AG10803 (cell line): Measurements from ENCODE around the gene MMP28.

Source experiments
- DNase-seq: peaks from one replicate; pipeline ENCODE4 v3.0.0; 2010; ENCODE audit warnings: low read depth
- H3K4me3 ChIP-seq: 2 replicates; pipeline ENCODE4 v1.5.1; 2011; ENCODE audit warnings: mild to moderate bottlenecking, low read length, control low read depth
- TF ChIP-seq, protein P1 (sequence below): conservative IDR thresholded peaks from 2 replicates; pipeline ENCODE4 v1.5.1; 2011; ENCODE audit warnings: mild to moderate bottlenecking, low read length, control low read depth, inconsistent platforms

Gene MMP28

DNA sequence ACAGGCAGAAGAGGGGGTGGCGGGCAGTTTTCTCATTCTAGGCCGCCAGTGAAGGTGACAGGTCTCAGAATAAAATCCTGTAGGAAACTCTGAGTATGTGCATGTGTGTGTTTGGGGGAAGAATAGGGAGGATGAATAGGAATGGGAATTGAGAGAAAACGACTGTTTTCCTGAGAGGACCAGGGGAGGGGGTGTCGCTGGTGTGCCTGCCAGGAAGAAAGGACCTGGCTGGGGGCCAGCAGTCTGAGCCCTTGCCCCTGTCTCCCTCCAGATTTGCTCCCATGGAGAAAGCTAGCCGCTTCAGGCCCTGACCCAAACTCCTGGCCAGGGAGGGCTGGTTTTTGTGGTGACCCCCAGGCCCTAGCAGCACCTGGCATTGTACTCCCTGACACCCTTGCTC is 20.4 kb downstream of the MMP28 start:
- DNase-seq = no peak
- H3K4me3 ChIP-seq = no peak overlapping the region

DNA sequence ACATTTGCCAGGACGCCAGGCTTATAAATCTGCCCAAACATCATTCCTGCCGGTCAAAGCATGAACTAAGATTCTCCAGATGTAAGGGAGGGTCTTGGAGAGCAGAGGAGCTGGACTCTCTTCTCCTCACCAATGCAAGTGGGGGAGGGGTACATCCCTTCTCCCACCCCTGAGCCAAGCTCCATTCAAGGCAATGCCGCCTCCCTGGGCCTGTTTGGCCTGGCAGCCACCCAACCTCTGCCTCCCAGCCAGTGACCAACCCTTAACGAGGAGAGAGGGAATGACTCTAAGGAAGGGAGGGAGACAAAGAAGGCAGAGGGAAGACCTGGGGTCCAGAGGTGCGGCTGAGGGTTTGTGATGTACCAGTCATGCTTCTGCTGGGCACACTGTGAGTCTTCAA is 20.9 kb downstream of the MMP28 start:
- DNase-seq = no peak
- TF ChIP-seq, protein P1, sequence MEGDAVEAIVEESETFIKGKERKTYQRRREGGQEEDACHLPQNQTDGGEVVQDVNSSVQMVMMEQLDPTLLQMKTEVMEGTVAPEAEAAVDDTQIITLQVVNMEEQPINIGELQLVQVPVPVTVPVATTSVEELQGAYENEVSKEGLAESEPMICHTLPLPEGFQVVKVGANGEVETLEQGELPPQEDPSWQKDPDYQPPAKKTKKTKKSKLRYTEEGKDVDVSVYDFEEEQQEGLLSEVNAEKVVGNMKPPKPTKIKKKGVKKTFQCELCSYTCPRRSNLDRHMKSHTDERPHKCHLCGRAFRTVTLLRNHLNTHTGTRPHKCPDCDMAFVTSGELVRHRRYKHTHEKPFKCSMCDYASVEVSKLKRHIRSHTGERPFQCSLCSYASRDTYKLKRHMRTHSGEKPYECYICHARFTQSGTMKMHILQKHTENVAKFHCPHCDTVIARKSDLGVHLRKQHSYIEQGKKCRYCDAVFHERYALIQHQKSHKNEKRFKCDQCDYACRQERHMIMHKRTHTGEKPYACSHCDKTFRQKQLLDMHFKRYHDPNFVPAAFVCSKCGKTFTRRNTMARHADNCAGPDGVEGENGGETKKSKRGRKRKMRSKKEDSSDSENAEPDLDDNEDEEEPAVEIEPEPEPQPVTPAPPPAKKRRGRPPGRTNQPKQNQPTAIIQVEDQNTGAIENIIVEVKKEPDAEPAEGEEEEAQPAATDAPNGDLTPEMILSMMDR = no peak
- H3K4me3 ChIP-seq = no peak overlapping the region

More for the DNA sequence above, 20.4 kb downstream of the MMP28 start:
- TF ChIP-seq, protein P1 = no peak

DNA sequence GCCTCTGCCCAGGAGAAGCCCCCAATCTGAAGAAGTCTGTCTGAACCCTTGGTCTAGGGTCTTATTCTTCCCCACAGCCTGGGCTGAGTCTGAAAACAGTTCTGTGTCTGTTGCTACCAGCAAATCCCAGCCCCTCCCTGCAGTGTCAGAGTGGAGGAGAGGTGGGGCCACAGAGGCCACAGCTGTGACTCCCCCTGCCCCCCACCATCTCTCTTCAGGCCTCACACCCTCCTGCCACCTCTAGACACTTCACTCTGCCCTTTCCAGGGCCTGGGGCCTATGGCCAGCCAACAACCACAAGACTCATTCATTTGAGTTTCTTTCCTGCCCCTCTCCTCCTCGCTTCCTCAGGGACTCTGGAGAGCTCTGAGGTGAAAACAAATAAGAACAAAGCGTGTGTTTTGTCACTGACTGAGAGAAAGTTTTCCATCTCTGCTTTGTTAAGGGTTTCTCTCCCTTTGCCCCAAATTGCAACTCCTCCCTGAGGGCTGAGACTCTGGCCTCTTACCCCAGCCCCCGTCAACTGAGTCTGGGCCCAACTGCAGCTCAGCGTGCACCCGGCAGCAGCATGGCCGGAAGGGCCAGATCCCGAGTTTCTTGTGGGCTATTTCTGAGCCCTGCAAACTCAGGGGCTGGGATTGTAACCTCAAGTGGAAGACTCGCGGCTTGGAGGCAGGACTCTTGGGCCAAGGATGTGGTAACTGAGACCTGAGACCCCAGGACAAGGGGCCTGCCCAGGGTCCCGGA is 21.6 kb downstream of the MMP28 start:
- DNase-seq = no peak
- TF ChIP-seq, protein P1 = no peak
- no peak overlapping the region for H3K4me3 ChIP-seq

DNA sequence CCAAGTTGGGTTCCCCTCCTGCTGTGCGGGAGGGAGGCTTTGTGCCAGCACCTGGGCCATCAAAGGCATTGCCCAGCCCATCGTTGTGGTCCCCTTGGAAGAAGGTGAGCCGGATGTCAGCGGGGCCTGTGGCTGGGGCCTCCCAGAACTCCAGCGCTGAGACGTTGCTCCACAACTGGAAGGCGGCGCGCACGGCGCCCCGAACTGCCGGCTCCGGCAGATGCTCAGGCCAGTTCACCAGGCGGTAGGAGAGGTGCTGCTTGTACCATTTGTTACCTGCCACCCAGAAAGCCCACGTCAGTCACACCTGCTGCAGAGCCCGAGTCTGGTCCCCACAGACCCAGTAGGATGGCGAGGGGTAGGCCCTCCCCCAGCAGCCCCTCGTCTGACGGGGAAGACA is 22.3 kb downstream of the MMP28 start:
- no peak overlapping the region for H3K4me3 ChIP-seq
- no peak for DNase-seq

DNA sequence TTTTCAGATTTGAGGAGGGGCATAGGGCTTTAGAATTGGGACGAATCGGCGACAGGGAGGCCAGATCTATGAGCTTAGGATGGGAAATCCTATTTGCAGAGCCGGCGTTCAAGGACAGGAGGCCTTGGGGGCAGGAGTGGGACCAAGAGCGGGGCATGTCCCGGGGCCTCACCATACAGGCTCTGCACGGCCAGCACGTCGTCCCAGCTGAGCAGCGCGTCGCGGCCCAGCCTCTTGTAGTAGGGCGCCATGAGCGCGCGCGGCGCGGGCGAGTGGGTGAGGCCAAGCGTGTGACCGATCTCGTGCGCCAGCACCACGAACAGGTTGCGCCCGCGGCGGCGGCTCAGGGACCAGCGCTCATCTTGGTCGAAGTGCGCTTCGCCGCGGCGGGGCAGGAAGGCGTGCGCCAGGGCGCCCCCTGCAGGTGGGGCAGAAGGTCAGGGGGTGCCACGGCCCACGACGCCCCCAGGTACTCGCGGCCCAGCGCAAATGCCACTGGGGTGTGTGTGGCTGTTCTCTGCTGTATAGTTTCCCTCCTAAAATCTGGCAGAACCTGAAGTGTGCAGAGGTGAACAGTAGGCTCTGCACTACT is 25.4 kb downstream of the MMP28 start:
- no peak overlapping the region for H3K4me3 ChIP-seq
- TF ChIP-seq, protein P1 = no peak

More for the DNA sequence above, 22.3 kb downstream of the MMP28 start:
- TF ChIP-seq, protein P1 = no peak

DNA sequence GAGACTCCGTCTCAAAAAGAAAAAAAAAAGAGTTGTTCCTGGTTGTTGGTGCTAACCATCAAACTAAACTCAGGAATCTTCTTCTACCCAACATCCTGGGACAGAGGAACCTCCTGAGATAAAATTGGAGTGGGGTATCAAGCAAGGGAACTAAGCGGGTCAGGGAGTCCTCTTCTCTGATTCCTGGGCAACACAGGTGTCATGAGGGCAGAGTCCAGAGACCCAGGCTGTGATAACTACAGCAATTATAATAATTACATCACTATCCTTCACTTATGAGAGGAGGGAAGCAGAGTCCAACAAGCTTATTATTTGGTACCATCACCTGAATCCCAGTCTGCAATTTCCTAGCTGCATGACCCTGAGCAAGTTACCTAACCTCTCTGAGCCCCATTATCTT is 26.6 kb downstream of the MMP28 start:
- TF ChIP-seq, protein P1 = no peak
- no peak overlapping the region for H3K4me3 ChIP-seq
- no peak for DNase-seq

More for the DNA sequence above, 25.4 kb downstream of the MMP28 start:
- no peak for DNase-seq
